Transverse colon (tissue), 3 donors: Measurements from ENCODE around the gene CYP46A1.

Experiments used
- EP300 ChIP-seq: sonication (generic); formaldehyde crosslinking; IDR thresholded peaks from one replicate; pipeline ENCODE4 v1.6.1; 2017; ENCODE audit warnings: antibody characterized with exemption, low read depth
- POLR2AphosphoS5 ChIP-seq, 3 donors: sonication (generic); formaldehyde crosslinking; IDR thresholded peaks; one replicate each; pipeline ENCODE4 v1.6.1; 2016; ENCODE audit warnings: antibody characterized with exemption in 3 of 3

GRCh38 chr14:99670361-99671234 is 13.5 kb upstream of the CYP46A1 start:
- TF ChIP-seq POLR2AphosphoS5 (IDR thresholded peaks at IDR 0.05) (no peak), EP300 (no peak)
